DMS 273 treated with DMSO at 0.1 percent for 48 hours (cell line): Measurements from ENCODE around the gene MROH2A.

Source experiments
- DNase-seq: peaks from one replicate; lab custom pipeline; 2025; lab: John Stamatoyannopoulos, UW

MROH2A gene

DNA sequence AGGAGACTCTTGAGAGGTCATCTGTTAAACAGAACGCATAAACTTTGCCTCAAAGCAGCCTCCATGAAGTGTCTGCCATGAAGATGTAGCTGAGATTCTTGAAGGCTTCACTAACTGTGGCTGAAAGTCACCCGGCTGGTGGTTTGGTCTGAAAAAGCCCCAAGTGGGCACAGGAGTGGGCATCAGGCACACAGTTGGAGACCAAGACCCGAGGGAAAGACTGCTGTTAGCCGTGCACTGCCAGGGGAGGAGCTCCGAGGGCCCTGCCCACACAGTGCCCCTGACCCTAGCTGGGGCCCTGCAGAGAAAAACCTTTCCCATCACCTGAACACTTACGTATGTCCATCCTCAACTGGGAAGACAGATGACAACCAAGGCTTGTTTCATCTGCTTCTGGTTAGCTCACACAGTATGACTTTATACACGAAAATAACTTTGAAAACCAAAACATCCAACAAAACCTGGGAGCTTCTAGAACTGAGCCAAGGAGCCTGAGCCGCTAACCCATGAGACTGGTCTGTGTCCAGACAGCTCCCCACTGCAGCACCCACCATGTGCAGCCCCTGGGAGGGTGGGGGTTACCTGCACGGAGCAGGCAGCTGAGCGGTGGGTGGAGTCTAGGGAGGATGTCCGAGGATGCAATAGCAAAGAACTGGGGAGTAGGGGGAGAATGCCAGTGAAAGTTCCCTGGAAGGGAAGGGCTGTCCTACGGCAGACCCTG lies 60.8 kb downstream of the MROH2A start:
- DNase-seq: no peak

DNA sequence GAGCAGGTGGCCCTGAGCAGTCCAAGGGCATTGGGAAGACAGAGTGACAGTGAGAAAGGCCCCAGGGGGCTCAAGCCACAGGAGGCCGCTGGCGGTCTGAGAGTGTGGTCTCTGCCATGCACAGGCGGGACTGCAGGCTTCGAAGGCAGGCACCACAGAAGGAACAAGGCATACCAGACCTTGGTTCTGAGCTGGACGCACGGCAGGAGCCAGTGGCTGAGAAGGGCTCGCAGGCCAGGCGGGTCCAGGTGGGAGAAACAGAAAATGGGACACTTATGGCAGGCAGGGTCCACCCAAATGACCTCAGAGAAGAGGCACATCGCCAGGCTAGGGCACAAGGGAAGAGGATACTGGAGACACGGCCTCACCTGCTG lies 61.3 kb downstream of the MROH2A start:
- no peak for DNase-seq

- no peak for DNase-seq
Measured at GRCh38 chr2:233840520-233840919, 62.4 kb downstream of the MROH2A start.

- no peak for DNase-seq
Measured at GRCh38 chr2:233841183-233841582, 63.1 kb downstream of the MROH2A start.

- no peak for DNase-seq
Measured at GRCh38 chr2:233844064-233844807, 66.1 kb downstream of the MROH2A start.

DNA sequence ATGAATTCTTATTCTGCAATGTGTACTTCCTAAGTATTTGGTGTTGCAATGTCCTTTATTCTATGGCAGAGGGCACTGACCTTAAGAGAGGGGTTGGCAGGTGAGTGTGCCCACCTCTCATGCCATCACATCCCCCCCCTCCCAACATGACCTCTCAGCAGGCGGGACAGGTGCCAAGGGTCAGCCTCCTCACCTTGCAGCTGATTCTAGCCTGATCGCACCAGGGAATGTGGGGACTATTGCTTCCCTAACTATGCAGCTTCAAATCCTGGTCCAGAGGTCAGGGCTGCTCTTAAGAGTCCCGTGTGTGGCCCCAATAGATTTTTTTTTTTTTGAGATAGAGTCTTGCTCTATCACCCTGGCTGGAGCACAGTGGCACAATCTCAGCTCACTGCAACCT lies 66.7 kb downstream of the MROH2A start:
- DNase-seq: no peak

DNA sequence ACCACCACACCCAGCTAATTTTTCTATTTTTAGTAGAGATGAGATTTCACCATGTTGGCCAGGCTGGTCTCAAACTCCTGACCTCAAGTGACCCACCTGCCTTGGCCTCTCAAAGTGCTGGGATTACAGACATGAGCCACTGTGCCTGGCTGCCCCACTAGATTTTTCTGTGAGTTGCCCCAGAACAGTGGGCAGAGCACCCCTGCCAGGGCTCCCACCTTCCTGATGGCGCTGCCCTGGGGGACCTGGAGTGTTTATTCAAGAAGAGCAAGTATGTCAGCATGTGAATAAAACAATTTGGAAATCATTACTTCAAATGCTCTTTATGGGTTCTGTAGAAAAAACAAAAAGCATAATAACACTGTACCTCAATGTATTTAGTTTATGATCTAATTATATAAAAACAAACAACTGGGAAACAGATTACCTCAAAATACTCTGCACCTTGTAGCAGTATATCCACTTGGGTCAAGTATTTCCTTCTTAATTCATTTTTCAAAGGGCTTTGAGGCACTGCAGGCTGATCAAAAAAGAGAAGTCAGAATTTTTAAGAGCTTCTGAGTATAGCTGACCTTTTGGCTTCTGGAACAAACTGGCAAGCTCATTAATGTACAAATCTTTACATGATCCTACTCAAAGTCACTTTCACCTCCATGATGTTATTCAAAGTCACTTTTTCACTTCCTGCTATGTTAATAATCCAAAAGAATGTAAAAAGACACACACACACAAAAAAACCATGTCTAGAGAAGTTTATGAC lies 67.4 kb downstream of the MROH2A start:
- DNase-seq: no peak

- no peak for DNase-seq
Measured at GRCh38 chr2:233846387-233847247, 68.5 kb downstream of the MROH2A start.

DNA sequence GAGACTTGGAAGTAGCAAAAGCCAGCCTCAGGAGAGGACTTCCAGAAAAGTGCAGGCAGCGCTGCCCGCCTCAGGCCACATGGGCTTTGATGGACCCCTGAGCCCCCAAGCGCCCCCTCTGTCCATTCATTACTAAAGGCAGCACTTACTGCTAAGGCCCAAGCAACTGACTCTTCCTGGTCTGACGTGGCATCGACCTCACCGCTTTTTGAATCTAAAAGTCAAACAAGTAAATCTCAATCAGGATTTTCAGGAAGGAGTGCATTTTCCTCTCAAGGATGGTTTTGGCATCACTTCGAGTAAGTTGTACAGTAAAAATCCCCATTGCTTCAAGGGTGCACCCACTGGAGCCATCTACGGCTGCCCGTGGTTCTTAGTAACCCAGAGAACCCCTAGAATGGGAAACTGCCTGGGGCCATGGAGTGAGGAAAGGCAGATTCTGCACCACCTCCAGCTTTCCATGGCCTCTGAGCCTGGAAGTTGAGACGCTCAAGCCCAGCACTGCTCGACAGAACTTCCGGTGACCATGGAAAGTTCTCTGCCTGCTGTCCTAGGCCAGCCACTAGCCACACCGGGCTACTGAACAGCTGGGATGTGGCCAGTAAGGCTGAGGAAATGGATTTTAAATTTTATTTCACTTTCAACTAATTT lies 69.2 kb downstream of the MROH2A start:
- DNase-seq: no peak

GRCh38 chr2:233848276-233848675 lies 70.1 kb downstream of the MROH2A start:
- no peak for DNase-seq

DNA sequence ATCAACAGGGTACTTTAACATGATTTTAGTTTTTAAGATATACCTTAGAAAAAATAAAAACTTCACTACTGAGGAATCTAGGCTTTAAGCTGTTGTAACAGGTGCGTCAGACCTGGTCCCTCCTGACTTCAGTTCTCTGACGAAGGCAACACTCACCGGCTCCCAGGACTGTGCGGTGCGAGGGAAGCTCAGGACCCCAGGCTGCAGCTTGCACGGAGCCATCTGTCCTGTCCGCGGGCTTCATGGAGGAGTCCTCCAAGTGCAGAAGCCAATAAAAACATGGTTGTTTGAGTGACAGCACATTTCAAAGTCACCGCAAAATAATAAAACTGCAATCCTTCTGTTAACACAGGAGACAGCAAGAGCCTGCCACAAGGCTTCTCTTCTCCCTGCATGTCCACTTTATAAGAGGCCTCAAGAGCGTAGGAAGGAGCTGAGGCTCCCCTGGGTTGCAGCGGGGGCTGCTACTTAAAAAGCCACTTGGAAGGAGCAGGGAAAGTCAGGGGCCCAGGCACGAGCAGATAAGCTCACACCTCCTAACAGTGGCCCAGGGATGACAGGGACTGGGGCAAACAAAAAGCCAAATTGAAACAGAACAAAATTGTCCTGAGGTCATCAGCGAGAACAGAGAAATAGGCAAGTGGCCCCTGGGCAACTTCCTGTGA lies 71.6 kb downstream of the MROH2A start:
- DNase-seq: no peak

DNA sequence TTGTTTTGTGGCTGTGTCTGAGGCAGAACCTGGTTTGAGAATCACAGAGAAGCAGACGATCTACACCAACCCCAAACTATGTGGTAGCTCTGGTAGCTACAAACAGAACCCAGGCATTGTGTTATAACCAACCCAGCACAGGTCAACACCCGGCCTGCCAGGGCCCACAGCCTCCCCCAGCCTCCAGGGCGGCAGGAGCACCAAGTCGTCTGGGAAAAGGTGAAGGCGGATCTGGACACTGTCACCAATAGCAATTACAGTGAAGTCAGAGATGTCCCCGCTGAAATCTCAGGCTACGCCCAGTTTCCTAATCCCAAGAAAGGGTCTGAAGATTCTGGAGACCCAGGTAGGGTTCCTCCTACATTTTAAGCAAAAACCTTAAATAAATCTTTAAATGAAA lies 72.6 kb downstream of the MROH2A start:
- no peak for DNase-seq

GRCh38 chr2:233851169-233851568 lies 73.0 kb downstream of the MROH2A start:
- no peak for DNase-seq

- no peak for DNase-seq
Measured at GRCh38 chr2:233852056-233852455, 73.9 kb downstream of the MROH2A start.

GRCh38 chr2:233853353-233853752 lies 75.2 kb downstream of the MROH2A start:
- DNase-seq: no peak

GRCh38 chr2:233853883-233854240 lies 75.7 kb downstream of the MROH2A start:
- DNase-seq: no peak

- peak; percentile 90 for DNase-seq
Measured at GRCh38 chr2:233854241-233854981, 76.3 kb downstream of the MROH2A start, which contains the start of gene HJURP. Gene HJURP (minus strand): TSS chr2:233854535. CDS start chr2:233854500, 35 bp downstream.

DNA sequence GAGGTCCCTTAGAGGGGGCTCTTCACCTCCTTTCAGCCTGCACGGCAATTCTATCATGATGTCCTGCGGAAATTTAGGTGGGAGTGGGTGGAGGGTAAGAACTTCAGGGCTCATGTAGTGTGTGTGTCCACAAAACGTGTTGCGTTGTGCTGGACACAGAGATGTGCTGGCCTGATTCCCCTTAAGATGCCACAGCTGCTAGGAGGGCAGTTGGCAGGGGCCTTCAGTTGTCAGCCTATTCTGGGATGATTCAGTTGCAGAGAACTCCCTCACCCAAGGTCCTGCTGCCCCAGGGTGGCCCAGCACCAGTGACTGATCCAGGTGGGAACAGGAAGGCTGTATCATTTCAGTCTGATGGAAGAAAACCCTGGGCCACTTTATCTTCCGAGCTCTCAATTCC lies 77.2 kb downstream of the MROH2A start:
- DNase-seq: no peak

GRCh38 chr2:233856184-233856583 lies 78.1 kb downstream of the MROH2A start:
- no peak for DNase-seq

DNA sequence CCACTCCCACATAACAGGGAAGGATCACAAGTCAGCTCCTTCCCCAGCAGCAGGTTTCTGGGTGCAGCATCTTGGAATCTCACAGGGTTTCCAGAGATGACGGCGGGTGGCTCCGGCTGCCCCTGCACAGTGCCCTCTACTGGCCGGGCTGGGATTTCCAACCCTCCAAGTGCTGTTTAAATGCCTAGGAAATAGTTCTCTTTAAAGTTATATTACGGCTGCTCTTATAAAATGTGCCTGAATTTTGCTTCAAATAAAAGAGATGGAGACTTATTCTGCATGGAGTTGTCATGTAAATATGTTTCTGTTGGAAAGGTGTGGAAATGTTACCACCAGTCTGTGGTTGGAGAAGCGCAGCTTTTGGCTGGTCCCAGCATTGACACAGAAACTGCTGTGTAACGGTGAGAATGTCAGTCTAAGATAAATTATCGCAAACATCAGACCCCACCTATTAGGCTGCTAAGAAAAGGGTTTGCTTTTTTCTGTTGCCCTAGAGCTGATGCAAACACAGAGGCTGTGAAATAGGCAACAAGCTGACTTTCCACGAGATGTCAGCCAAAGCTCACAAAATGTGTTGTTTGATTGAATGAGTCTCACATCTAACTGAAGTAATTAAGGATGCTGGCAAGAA lies 79.5 kb downstream of the MROH2A start:
- no peak for DNase-seq
